Measurements from ENCODE around the gene TESK1.
"Not testable (repeated sequence)": the region's sequence is repeated elsewhere in the genome, so short reads cannot be mapped to it uniquely, and the experiment has no call there.

The TESK1 gene

DNA sequence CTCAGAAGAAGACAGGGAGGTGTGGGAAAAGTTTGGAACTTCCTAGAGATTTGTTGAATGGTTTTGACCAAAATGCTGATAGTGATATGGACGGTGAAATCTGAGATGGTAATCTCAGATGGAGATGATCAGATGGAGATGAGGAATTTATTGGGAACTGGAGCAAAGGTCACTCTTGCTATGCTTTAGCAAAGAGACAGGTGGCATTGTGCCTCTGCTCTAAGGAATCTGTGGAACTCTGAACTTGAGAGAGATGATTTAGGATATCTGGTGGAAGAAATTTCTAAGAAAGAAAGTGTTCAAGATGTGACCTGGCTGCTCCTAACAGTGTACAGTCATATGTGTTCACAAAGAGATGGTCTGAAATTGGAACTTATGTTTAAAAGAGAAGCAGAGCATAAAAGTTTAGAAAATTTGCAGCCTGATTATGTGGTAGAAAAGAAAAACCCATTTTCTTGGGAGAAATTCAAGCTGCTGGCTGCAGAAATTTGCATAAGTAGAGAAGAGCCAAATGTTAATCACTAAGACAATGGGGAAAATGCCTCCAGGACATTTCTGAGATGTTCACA is 25.3 kb upstream of the TESK1 start:
- not testable (repeated sequence) for DNase-seq

DNA sequence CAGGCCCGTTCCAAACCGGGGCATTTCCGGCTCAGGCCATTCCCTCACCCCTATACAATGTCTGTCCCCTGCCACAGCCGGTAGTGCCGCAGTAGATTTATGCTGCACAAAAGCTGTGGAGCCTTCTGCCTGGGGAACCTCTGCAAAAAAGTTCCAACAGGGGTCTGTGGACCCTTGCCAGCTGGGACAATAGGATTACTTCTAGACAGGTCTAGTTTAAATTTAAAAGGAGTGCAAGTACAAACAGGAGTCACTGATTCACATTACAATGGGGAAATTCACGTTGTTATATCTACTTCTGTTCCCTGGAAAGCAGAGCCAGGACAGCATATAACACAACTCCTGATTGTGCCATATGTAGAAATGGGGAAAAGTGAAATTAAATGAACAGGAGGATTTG is 21.5 kb upstream of the TESK1 start:
- not testable (repeated sequence) for DNase-seq

GRCh38 chr9:35584681-35585080 is 20.4 kb upstream of the TESK1 start:
- not testable (repeated sequence) for DNase-seq

- DNase-seq: not testable (repeated sequence)
Observed at GRCh38 chr9:35588506-35588905, 16.6 kb upstream of the TESK1 start.

DNA sequence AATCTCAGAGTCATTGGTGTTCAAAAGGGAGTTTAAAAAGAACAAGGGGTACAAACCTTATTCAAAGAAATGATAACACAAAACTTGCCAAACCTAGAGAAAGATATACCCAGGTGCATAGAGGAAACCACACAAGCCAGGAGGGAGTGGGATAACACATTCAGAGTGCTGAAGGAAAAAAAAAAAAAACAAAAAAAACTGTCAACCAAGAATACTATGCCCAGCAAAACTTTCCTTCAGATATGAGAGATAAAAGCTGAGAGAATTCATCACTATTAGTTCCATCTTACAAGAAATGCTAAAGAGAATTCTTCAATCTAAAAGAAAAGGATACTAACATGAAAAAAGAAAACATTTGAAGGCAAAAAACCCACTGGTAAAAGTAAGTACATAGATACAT is 11.5 kb upstream of the TESK1 start:
- no peak for DNase-seq

- no peak for DNase-seq
Observed at GRCh38 chr9:35594471-35594870, 10.6 kb upstream of the TESK1 start.

DNA sequence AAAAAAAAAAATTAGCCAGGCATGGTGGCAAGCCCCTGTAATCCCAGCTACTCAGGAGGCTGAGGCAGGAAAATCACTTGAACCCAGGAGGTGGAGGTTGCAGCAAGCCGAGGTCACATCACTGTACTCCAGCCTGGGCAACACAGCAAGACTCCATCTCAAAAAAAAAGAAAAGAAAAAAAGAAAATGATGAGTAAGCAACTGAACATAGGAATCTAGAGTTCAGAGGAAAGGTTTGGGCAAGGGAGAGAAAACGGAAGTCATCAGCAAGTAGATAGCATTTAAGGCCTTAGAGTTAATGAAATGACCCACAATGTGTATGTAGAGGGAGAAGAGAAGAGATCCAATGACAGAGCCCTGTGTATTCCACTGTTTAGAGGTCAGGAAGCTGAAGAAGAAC is 8.2 kb upstream of the TESK1 start:
- not testable (repeated sequence) for DNase-seq

GRCh38 chr9:35598866-35599590 is 6.0 kb upstream of the TESK1 start:
- DNase-seq: no peak

DNA sequence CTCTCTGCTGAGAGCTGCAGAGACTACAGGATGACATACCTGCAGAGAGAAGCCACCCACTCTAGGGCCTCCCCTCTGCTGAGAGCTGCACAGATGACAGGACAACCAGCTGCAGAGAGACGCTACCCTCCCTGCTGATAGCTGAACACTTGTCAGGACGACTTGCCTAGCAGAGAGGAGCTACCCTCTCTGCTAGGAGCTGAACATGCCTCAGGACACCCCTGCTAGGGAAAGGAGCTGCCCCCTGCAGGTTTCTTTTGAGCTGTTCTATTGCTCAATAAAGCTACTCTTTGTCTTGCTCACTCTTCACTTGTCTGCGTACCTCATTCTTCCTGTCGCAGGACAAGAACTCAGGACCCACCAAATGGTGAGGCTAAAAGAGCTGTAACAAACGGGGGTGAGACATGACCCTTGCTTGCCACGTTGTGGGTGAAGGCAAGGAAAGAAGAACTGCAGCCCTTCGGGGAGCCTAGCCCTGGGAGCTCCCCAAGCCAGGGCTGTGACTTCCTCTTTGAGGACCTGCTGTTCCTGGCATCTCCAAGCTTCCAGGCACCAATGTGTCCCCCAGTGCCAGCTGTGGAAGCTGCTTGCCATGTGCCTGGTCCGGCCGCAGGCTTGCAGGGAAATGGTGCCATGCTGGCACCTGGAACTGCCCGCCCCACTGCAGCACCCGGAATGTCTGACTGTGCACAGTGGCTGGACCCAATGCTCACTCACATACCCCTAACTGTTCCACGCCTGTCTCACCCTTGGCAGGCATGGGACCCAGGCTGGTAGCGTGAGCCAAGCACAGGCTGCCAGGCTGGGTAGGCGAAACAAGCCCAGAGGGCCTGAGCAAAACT is 5.1 kb upstream of the TESK1 start:
- peak; percentile 28 for DNase-seq

DNA sequence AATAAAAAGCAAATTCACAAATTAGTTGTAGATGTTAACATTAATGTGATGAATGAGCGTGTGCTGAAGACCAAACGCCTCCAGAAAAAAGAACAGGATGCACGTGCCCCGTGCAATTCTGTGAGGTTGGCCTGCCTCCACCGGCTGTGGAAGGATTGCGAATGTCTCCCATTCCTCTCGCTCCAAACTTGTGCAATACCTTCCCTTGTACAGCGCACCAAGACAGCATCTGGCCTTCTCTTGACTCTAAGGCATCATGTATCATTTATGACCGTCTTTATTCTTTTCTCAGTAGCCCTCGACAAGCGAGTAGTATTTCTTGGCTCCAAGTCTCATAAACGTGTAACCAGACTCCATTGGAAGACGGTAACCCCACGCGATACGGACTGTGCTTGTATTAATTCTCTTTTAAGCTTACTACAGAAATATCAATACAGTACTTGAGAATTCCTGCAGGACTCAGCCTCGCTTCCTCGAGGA is 1.5 kb upstream of the TESK1 start:
- peak; percentile 63 for DNase-seq

GRCh38 chr9:35603986-35604577 is 980 bp upstream of the TESK1 start:
- peak; percentile 100 for DNase-seq

DNA sequence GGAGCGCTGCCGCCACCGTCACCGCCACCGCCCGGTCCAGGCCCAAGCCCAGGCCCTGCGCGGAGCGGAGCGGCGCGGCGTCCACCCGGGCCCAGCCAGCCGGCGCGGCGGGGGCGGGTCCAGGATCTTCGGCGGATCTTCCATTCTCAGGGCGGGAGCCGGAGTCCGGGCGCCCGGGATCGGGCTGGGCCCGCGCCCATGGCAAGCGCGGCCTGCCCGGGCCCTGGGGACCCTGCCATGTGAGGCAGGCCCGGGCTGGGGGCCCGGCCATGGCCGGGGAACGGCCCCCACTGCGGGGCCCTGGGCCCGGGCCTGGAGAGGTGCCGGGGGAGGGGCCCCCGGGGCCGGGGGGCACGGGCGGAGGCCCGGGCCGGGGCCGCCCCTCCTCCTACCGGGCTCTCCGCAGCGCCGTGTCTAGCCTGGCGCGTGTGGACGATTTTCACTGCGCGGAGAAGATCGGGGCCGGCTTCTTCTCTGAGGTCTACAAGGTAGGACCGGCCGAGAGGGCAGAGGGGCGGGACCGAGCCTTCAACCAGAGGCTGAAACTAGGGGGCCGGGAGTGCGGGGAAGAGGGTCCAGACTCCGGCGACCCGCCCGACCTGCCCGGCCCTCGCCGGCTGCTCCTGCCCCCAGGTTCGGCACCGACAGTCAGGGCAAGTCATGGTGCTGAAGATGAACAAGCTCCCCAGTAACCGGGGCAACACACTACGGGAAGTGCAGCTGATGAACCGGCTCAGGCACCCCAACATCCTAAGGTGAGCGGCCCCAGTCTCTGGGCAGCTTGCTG is 482 bp downstream of the TESK1 start:
- no peak for DNase-seq

DNA sequence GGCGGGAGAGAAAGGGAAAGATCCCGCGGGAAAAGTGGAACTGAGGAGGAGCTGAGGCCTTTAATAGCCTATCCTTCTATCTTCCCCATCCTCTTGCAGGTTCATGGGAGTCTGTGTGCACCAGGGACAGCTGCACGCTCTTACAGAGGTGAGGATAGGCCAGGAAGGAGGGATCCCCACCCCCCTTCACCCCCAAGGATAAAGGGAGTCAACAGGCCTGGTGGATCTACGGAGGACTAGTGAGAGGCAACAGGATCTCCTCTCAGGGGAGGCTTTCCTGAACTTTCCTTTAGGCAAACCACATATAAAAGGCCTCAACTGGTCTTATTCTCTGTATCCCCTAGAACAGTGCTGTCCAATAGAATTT is 1.1 kb downstream of the TESK1 start:
- DNase-seq: no peak

GRCh38 chr9:35606726-35607125 is 1.7 kb downstream of the TESK1 start:
- DNase-seq: no peak

DNA sequence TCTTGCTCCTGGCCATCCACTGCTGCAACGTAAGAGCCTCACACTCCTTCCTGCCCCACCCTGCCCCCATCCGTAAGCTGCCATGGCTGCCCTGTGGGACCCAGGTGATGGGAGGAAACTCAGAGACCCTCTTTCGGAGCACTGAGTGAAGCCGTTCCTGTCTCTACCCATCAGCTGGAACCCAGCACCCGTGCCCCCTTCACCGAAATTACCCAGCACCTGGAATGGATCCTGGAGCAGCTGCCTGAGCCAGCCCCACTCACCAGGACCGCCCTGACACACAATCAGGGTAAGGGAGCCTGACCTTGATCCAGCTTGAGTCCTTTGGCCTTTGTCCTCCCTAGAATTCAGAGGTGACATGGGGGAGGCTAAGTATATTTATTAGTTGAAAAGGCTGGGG is 3.2 kb downstream of the TESK1 start:
- DNase-seq: no peak

DNA sequence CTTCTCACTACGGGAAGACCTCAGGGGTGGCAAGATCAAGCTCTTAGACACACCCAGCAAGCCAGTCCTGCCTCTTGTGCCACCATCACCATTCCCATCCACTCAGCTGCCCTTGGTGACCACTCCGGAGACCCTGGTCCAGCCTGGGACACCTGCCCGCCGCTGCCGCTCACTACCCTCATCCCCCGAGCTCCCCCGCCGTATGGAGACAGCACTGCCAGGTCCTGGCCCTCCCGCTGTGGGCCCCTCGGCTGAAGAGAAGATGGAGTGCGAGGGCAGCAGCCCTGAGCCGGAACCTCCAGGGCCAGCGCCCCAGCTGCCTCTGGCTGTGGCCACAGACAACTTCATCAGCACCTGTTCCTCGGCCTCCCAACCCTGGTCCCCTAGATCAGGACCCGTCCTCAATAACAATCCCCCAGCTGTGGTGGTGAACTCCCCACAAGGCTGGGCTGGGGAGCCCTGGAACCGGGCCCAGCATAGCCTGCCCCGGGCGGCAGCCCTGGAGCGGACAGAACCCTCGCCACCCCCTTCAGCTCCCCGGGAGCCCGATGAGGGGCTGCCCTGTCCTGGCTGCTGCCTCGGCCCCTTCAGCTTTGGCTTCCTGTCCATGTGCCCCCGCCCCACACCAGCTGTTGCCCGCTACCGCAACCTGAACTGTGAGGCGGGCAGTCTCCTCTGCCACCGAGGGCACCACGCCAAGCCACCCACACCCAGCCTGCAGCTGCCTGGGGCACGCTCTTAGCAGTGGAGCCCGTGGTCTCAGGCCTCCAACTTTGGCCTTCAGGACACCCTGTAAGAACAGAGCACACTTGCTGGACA is 4.1 kb downstream of the TESK1 start:
- no peak for DNase-seq

- DNase-seq: no peak
Observed at GRCh38 chr9:35609820-35610163, 4.7 kb downstream of the TESK1 start.

- DNase-seq: peak; percentile 69
Observed at GRCh38 chr9:35611230-35611797, 6.3 kb downstream of the TESK1 start.

- DNase-seq: not testable (repeated sequence)
Observed at GRCh38 chr9:35612066-35612465, 7.0 kb downstream of the TESK1 start.

GRCh38 chr9:35612843-35613242 is 7.8 kb downstream of the TESK1 start:
- DNase-seq: no peak

DNA sequence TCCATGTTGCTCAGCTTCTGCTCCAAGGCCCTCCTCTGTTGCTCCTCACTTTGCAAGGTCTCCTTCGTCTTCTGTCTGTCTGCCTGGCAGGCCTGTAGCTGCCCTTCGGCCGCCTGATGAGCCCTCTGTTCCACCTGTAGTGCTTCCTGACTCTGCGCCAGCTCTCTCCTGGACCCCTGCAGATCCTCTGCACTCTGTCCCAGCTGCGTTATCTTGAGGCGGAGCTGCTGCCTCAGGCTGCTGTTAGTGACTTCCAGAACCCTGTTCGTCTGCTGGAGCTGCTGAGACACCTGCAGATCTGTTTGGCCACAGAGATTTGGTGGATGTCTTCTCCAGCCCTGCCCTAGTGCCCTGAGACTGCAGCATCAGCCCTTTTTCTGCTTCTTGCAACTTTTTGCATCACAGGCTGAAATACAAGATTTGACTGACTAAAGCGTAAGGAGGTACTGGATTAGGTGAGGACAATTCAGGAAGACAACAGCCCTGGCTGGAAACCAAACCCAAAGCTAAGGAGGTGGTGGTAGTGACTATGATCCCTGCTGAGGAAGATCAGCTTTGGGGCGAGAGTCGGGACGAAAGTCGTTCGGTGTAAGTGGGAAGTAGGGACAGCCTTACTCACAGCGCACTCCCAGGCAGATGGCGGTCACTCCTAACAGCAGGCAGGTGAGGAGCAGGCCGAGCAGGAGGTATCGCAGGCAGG is 11.1 kb downstream of the TESK1 start:
- no peak for DNase-seq
